Uterus (tissue), 2 donors: ENCODE measurements around the gene TULP1.

Source experiments
- POLR2A ChIP-seq, 2 donors: fragments of 450-650 bp; IDR thresholded peaks; one replicate each; pipeline ENCODE4 v1.6.1; 2016; ENCODE audit warnings: antibody characterized with exemption in 2 of 2, mild to moderate bottlenecking in 1 of 2, moderate library complexity in 1 of 2
- TF ChIP-seq, protein P1 (sequence below), 4 experiments: fragments of 200-600 bp in 2 of 4; fragments of 450-650 bp in 2 of 4; sonication (generic) in 2 of 4; IDR thresholded peaks; one replicate each; pipeline ENCODE4 v1.5.1; 2016 to 2019; ENCODE audit warnings: antibody characterized with exemption in 4 of 4, mild to moderate bottlenecking in 2 of 4, moderate library complexity in 1 of 4

DNA sequence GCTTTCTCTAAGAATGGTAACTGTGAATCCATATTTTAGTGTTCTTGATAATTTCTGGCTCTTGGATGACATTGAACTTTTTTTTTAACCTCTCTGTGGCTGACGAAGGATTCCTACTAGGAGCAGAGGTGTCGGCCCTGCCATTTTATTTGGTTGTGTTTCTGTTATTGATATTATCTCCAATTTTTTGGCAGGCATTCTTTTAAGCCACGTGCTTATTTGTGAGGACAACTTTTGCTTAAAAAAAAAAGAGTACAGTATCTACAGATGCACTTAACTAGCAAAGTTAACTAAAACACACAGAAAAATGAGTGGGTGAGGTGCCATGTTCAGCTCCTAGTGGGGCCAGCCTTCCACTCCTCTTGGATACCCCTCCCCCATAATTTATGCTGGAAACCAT is 59.5 kb downstream of the TULP1 start:
- TF ChIP-seq, protein P1, sequence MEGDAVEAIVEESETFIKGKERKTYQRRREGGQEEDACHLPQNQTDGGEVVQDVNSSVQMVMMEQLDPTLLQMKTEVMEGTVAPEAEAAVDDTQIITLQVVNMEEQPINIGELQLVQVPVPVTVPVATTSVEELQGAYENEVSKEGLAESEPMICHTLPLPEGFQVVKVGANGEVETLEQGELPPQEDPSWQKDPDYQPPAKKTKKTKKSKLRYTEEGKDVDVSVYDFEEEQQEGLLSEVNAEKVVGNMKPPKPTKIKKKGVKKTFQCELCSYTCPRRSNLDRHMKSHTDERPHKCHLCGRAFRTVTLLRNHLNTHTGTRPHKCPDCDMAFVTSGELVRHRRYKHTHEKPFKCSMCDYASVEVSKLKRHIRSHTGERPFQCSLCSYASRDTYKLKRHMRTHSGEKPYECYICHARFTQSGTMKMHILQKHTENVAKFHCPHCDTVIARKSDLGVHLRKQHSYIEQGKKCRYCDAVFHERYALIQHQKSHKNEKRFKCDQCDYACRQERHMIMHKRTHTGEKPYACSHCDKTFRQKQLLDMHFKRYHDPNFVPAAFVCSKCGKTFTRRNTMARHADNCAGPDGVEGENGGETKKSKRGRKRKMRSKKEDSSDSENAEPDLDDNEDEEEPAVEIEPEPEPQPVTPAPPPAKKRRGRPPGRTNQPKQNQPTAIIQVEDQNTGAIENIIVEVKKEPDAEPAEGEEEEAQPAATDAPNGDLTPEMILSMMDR (IDR thresholded peaks at IDR 0.05): no peak
- no peak for TF ChIP-seq POLR2A (IDR thresholded peaks at IDR 0.05)
